HCT116 (cell line): ENCODE data around the gene PRR7. TPM values are rescaled to one million over a fixed set of nuclear protein-coding genes. Genes with fewer than 3 reads are reported as not detected.
"Not testable (repeated sequence)": the region's sequence is repeated elsewhere in the genome, so short reads cannot be mapped to it uniquely, and the experiment has no call there.

Source experiments
- ATAC-seq: fragments of 200-7000 bp; cut with Tn5 transposase; 2 replicates; pipeline ENCODE4 v1.9.1; 2020; ENCODE audit warnings: mild to moderate bottlenecking, moderate library complexity
- BruUV-seq: library from RNA; stranded (reverse); fragments of 400-500 nt; replicated peaks from 2 replicates; lab custom pipeline; 2021; lab: Mats Ljungman, UMichigan
- CTCF ChIA-PET: fragments of 300-600 bp; sonication (Branson Sonifier 250); formaldehyde crosslinking; loops from one replicate; lab custom pipeline; 2021; ENCODE audit warnings: antibody characterized with exemption; lab: Charles Lee
- POLR2A ChIA-PET: fragments of 300-600, 350-600 bp; sonication (Branson Sonifier 250); formaldehyde crosslinking; loops from one replicate; lab custom pipeline; 2021; ENCODE audit warnings: antibody characterized with exemption; lab: Charles Lee
- RAD21 ChIA-PET, 2 experiments: fragments of 300-600 bp; sonication (Branson Sonifier 250); formaldehyde crosslinking; loops; one replicate each; lab custom pipeline; 2023; ENCODE audit warnings: low total read pairs in 2 of 2; ENCODE audit not compliant: uncharacterized antibody in 2 of 2, unreplicated experiment in 2 of 2, low non-redundant PET in 1 of 2; lab: Charles Lee
- DNase-seq: peaks from one replicate; pipeline ENCODE4 v3.0.0-alpha.2; 2010; ENCODE audit warnings: low read depth, low spot score
- H2AFZ ChIP-seq: fragments of 200-600 bp; shearing (Covaris generic), sonication (generic); 2 replicates; pipeline ENCODE4 v1.6.1; 2017; ENCODE audit warnings: low read depth, mixed run types, mixed read lengths, antibody characterized with exemption, low read length; ENCODE audit not compliant: poor library complexity, severe bottlenecking
- H3K27ac ChIP-seq: 2 replicates; pipeline ENCODE4 v1.5.1; 2012; ENCODE audit warnings: low read depth, low read length
- H3K27me3 ChIP-seq: fragments of 200-600 bp; sonication (generic); 2 replicates; pipeline ENCODE4 v1.6.1; 2016; ENCODE audit warnings: mixed run types, low read length, mixed read lengths; ENCODE audit not compliant: insufficient read depth
- H3K36me3 ChIP-seq, 2 experiments: fragments of 200-500 bp in 1 of 2; fragments of 200-600 bp in 1 of 2; sonication (Bioruptor generic) in 1 of 2; sonication (generic) in 1 of 2; 2 replicates each; pipeline versions ENCODE4 v1.5.1 to v1.6.1; 2014 to 2016; ENCODE audit warnings: low read length in 2 of 2, inconsistent platforms in 1 of 2, mixed read lengths in 1 of 2, mixed run types in 1 of 2; ENCODE audit not compliant: insufficient read depth in 2 of 2, control insufficient read depth in 1 of 2
- H3K4me1 ChIP-seq, 2 experiments: fragments of 200-600 bp in 1 of 2; sonication (generic) in 1 of 2; 2 replicates each; pipeline versions ENCODE4 v1.5.1 to v1.6.1; 2012 to 2017; ENCODE audit warnings: low read length in 2 of 2, inconsistent platforms in 1 of 2, mild to moderate bottlenecking in 1 of 2, mixed read lengths in 1 of 2, mixed run types in 1 of 2, moderate library complexity in 1 of 2; ENCODE audit not compliant: insufficient read depth in 2 of 2, control insufficient read depth in 1 of 2
- H3K4me2 ChIP-seq: fragments of 200-600 bp; sonication (generic); 2 replicates; pipeline ENCODE4 v1.6.1; 2017; ENCODE audit warnings: mixed run types, low read length, mixed read lengths
- H3K4me3 ChIP-seq, 2 experiments: fragments of 200-600 bp in 1 of 2; sonication (generic) in 1 of 2; replicated peaks in 1 of 2; 2 replicates each; pipeline ENCODE4 v1.5.1; 2011 to 2016; ENCODE audit warnings: low read length in 2 of 2, control low read depth in 1 of 2, low read depth in 1 of 2, mild to moderate bottlenecking in 1 of 2, mixed read lengths in 1 of 2, mixed run types in 1 of 2
- H3K79me2 ChIP-seq: fragments of 200-600 bp; sonication (generic); 2 replicates; pipeline ENCODE4 v1.6.1; 2017; ENCODE audit warnings: mild to moderate bottlenecking, mixed run types, low read length, moderate library complexity, mixed read lengths; ENCODE audit not compliant: insufficient read depth
- H3K9ac ChIP-seq: fragments of 200-600 bp; sonication (generic); 2 replicates; pipeline ENCODE4 v1.6.1; 2016; ENCODE audit warnings: low read length, mixed read lengths
- H3K9me2 ChIP-seq: fragments of 200-600 bp; sonication (generic), shearing (Covaris generic); 2 replicates; pipeline ENCODE4 v1.6.1; 2017; ENCODE audit warnings: mixed run types, mild to moderate bottlenecking, moderate library complexity; ENCODE audit not compliant: insufficient read depth
- H3K9me3 ChIP-seq, 2 experiments: fragments of 200-500 bp in 1 of 2; fragments of 200-600 bp in 1 of 2; sonication (Bioruptor generic) in 1 of 2; sonication (generic) in 1 of 2; 2 replicates each; pipeline ENCODE4 v1.6.1; 2014 to 2017; ENCODE audit warnings: low read length in 2 of 2, mixed read lengths in 2 of 2, inconsistent platforms in 1 of 2, low read depth in 1 of 2, mild to moderate bottlenecking in 1 of 2, mixed run types in 1 of 2, moderate library complexity in 1 of 2; ENCODE audit not compliant: control insufficient read depth in 1 of 2, insufficient read depth in 1 of 2
- H4K20me1 ChIP-seq: fragments of 200-600 bp; sonication (generic), shearing (Covaris generic); 2 replicates; pipeline ENCODE4 v1.6.1; 2017; ENCODE audit warnings: mixed run types, mild to moderate bottlenecking, moderate library complexity; ENCODE audit not compliant: insufficient read depth
- EZH2 ChIP-seq: fragments of 200-600 bp; sonication (generic); IDR thresholded peaks from 2 replicates; pipeline ENCODE4 v1.6.1; 2017; ENCODE audit warnings: antibody characterized with exemption, mixed run types
- POLR2A ChIP-seq: IDR thresholded peaks from 2 replicates; pipeline ENCODE4 v1.7.0; 2011; ENCODE audit warnings: borderline replicate concordance; ENCODE audit not compliant: insufficient read depth, insufficient read length; ENCODE audit errors: extremely low read depth
- POLR2AphosphoS5 ChIP-seq: IDR thresholded peaks from 2 replicates; pipeline ENCODE4 v1.6.1; 2011; ENCODE audit warnings: mild to moderate bottlenecking, low read depth, low read length, moderate library complexity
- intact Hi-C: fragments of 100-400 bp; cut with micrococcal nuclease; formaldehyde crosslinking; loops from 2 replicates; pipeline ENCODE4 v1.10.0; 2022
- total RNA-seq: library from RNA; stranded (reverse); gene quantifications from one replicate; pipeline ENCODE4 v1.2.1, GENCODE V29; 2021; ENCODE audit not compliant: unreplicated experiment
- TF ChIP-seq, protein P1 (sequence below): IDR thresholded peaks from 2 replicates; pipeline ENCODE4 v1.6.1; 2012

Gene PRR7
- total RNA-seq, 1 experiment from 2014 or later: 39.9 TPM

DNA sequence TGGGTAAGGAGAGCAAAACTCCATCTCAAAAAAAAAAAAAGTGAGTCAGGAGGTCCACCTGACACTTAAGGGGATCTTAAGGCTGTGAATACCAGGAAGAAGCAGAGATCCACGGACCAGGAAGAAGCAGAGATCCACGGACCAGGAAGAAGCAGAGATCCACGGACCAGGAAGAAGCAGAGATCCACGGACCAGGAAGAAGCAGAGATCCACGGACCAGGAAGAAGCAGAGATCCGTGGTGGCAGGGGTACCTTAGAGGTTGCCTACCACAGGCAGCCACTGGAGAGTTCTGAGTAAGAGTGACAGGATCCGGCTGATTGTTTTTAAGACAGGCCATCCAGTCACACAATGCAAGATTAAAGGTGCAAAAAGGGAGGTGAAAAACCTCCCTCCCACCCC lies 26.1 kb upstream of the PRR7 start:
- intact Hi-C loops, H3K4me1 ChIP-seq, H3K79me2 ChIP-seq, H3K27ac ChIP-seq, H3K9me3 ChIP-seq, H3K4me2 ChIP-seq, H3K4me3 ChIP-seq, H3K9ac ChIP-seq, H2AFZ ChIP-seq, H3K27me3 ChIP-seq, DNase-seq, RAD21 ChIA-PET, BruUV-seq, H4K20me1 ChIP-seq, H3K9me2 ChIP-seq, POLR2A ChIA-PET, H3K36me3 ChIP-seq, ATAC-seq, CTCF ChIA-PET: not testable (repeated sequence)

DNA sequence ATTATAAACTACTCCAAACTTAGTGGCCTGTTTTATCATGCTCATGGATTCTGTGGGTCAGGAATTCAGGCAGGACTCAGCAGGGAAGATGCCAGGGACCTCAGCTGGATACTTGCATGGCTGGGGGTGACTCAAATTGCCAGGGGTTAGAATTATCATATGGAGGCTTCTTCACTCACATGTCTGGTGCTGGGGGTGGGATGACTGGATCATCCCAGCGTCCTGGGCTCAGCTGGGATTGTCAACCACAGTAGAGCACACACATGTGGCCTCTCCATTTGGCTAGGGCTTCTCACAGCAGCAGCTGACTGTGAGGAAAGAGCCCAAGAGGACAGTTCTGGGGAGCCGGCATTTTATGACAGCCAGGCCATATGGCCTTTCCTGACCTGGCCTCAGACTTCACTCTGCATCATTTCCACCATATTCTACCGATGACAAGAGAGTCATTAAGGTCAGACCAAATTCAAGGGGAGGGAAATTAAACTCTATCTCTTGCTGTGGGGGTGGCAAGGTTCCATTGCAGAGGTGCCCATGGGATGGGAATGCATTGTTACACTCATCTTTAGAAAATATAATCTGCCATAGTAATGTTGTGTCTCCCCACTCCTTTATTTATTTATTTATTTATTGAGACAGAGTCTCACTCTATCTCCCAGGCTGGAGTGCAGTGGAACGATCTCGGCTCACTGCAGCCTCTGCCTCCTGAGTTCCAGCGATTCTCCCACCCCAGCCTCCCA lies 25.4 kb upstream of the PRR7 start:
- no peak overlapping the region for H2AFZ ChIP-seq
- H3K79me2 ChIP-seq: no peaks in the 10 kb centered on the region
- BruUV-seq: no TSS peak
- H3K36me3 ChIP-seq: no peaks in the 10 kb centered on the region
- H3K9me3 ChIP-seq: no peaks in the 10 kb centered on the region
- no peaks in the 10 kb centered on the region for H4K20me1 ChIP-seq
- DNase-seq: no peak
- H3K4me3 ChIP-seq: no peak overlapping the region
- intact Hi-C loops: no loop called here
- H3K4me1 ChIP-seq: peaks cover 7 to 10% of the 10 kb centered on the region in 2 experiments
- ChIA-PET POLR2A (no interaction called here), RAD21 (no interaction called here), CTCF (interaction anchor here (1.2 kb wide), 1 partner anchor 17 kb away, joined by 3 read pairs; no protein-coding TSS in a partner anchor)
- H3K9me2 ChIP-seq: no peaks in the 10 kb centered on the region
- no peaks in the 10 kb centered on the region for H3K27me3 ChIP-seq
- no peak overlapping the region for H3K9ac ChIP-seq
- TF ChIP-seq EZH2 (no peak), POLR2AphosphoS5 (no peak), POLR2A (no peak)
- TF ChIP-seq, protein P1, sequence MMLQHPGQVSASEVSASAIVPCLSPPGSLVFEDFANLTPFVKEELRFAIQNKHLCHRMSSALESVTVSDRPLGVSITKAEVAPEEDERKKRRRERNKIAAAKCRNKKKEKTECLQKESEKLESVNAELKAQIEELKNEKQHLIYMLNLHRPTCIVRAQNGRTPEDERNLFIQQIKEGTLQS: no peak
- no peak for ATAC-seq
- no peak overlapping the region for H3K27ac ChIP-seq
- no peak overlapping the region for H3K4me2 ChIP-seq
